Measurements from ENCODE around the gene VSIG10L2.

The VSIG10L2 gene

DNA sequence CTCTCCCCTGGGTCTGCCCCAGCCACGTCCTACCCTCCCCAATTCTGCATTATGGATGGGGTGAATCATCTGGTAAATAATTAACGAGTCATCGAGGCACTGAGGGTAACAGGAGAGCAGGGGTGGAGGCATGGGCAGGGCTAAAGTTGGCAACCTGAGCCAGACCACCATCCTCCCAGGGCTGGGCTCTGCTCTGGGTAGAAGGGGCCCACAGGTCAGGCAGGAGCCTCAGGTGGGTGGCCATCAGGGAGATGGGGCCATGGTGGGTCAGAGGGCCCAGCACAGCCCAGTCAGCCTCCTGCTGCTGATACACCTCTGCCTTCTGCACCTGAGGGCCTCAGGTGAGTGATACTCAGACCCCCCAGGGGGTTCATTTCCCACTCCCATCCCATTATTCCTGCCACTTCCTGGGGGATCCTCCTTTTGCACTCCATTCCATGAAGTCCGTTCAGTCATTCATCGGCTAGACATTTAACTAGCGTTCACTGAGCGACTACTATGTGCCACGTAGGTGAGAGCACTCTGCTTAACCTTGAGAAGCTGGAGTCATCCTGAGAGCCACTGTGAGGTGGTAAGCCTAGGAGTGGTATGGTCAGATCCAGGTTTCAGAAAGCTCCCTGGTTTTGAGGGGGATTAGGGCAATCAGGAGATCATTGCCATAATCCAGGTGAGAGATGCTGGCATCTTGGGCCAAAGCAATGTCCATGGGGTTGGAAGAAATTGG is at the start of gene VSIG10L2:
Gene VSIG10L2, plus strand, starts transcription at position 248 of the 724 bp plus-strand sequence. Its CDS starts 12 bp downstream, at position 260.
- Histone ChIP-seq H3K4me2 (no peak within 1 kb of the TSS), H3K4me3 (IDR thresholded peaks at IDR 0.05; ENCODE audit: insufficient read depth, low read depth, low read length) (no peak within 1 kb of the TSS), H3K4me1 (ENCODE audit: low read depth, poor library complexity, severe bottlenecking) (peaks cover 5% of the 10 kb centered on the region), H3K36me3 (ENCODE audit: insufficient read depth) (no peaks in the 10 kb centered on the region), H3K9ac (no peak within 1 kb of the TSS), H3K27ac (no peak within 1 kb of the TSS), H2AFZ (ENCODE audit: low read depth) (no peak within 1 kb of the TSS), H3K79me2 (ENCODE audit: insufficient read depth, low read depth) (no peaks in the 10 kb centered on the region), H4K20me1 (ENCODE audit: insufficient read depth) (no peaks in the 10 kb centered on the region), H3K27me3 (ENCODE audit: insufficient read depth, low read depth) (no peaks in the 10 kb centered on the region)
- TF ChIP-seq, protein P1, sequence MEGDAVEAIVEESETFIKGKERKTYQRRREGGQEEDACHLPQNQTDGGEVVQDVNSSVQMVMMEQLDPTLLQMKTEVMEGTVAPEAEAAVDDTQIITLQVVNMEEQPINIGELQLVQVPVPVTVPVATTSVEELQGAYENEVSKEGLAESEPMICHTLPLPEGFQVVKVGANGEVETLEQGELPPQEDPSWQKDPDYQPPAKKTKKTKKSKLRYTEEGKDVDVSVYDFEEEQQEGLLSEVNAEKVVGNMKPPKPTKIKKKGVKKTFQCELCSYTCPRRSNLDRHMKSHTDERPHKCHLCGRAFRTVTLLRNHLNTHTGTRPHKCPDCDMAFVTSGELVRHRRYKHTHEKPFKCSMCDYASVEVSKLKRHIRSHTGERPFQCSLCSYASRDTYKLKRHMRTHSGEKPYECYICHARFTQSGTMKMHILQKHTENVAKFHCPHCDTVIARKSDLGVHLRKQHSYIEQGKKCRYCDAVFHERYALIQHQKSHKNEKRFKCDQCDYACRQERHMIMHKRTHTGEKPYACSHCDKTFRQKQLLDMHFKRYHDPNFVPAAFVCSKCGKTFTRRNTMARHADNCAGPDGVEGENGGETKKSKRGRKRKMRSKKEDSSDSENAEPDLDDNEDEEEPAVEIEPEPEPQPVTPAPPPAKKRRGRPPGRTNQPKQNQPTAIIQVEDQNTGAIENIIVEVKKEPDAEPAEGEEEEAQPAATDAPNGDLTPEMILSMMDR (conservative IDR thresholded peaks at IDR 0.05; ENCODE audit: low read depth, low read length) = no peak

DNA sequence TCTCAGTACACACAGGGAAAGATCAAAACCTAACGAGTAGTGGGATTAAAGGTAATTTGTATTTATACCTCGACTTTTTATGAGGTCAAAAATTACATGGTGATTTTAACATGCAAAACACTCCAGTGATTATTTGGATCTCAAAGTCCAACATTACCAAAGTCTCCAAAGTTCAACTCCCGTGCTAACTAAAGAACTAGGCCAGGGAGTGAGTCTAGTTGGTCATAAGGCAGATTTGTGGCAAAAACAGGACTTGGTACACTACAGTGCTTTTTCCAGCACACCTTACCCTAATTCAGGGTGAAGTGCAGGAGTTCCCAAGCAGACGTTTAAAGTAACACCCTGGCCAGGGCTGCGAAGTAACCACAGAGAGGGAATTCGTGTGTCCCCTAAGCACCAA is 44.0 kb upstream of the VSIG10L2 start:
- H3K4me2 ChIP-seq = 0 out of 2 replicates have a peak overlapping the region, but pooled peaks have one; percentile 7
- peaks cover 18% of the 10 kb centered on the region; the same call in 1 of the 2 replicates for H3K79me2 ChIP-seq (ENCODE audit: insufficient read depth, low read depth)
- H2AFZ ChIP-seq (ENCODE audit: low read depth) = no peak overlapping the region
- no peaks in the 10 kb centered on the region for H3K27me3 ChIP-seq (ENCODE audit: insufficient read depth, low read depth)
- H4K20me1 ChIP-seq (ENCODE audit: insufficient read depth) = no peaks in the 10 kb centered on the region
- H3K36me3 ChIP-seq (ENCODE audit: insufficient read depth) = no peaks in the 10 kb centered on the region
- H3K4me1 ChIP-seq (ENCODE audit: low read depth, poor library complexity, severe bottlenecking) = peaks cover 10% of the 10 kb centered on the region
- no peak overlapping the region for H3K9ac ChIP-seq
- no peak overlapping the region for H3K27ac ChIP-seq
- TF ChIP-seq, protein P1 (conservative IDR thresholded peaks at IDR 0.05; ENCODE audit: low read depth, low read length) = no peak
- H3K4me3 ChIP-seq (IDR thresholded peaks at IDR 0.05; ENCODE audit: insufficient read depth, low read depth, low read length) = no peak overlapping the region

DNA sequence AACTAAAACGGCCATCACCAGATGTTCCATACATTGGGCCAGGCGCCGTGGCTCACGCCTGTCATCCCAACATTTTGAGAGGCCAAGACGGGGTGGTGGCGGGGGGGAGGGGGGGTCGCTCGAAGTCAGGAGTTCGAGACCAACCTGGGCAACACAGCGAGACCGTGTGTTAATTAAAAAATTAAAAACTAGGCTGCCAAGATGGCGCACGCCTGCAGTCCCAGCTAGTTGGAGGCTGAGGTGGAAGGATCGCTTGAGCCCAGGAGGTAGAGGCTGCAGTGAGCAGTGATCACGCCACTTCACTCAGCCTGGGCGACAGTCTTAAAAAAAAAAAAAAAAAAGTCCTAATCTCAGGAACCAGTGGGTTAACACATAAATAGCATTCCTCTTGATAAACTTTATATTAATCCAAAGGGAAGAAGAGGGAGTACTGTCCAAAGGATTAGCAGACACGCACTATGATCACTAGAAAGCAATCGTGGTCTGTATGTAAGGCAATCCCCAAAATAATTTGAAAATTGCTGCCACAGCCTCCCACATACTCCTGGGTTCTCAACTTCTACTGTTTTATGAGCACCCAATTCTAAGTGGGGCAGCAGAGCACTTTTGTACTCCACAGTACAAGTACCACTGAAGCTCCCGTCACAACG is 43.4 kb upstream of the VSIG10L2 start:
- no peaks in the 10 kb centered on the region for H3K36me3 ChIP-seq (ENCODE audit: insufficient read depth)
- H3K27me3 ChIP-seq (ENCODE audit: insufficient read depth, low read depth) = no peaks in the 10 kb centered on the region
- H3K4me1 ChIP-seq (ENCODE audit: low read depth, poor library complexity, severe bottlenecking) = peaks cover 4% of the 10 kb centered on the region
- H3K27ac ChIP-seq = peak overlapping the region; percentile 59
- no peak overlapping the region for H3K4me3 ChIP-seq (IDR thresholded peaks at IDR 0.05; ENCODE audit: insufficient read depth, low read depth, low read length)
- TF ChIP-seq, protein P1 (conservative IDR thresholded peaks at IDR 0.05; ENCODE audit: low read depth, low read length) = no peak
- H2AFZ ChIP-seq (ENCODE audit: low read depth) = peak overlapping the region; percentile 47; the same call in 1 of the 2 replicates
- peaks cover 13% of the 10 kb centered on the region; the same call in 1 of the 2 replicates for H3K79me2 ChIP-seq (ENCODE audit: insufficient read depth, low read depth)
- H3K4me2 ChIP-seq = peak overlapping the region; percentile 66
- peak overlapping the region; percentile 63; the same call in 1 of the 2 replicates for H3K9ac ChIP-seq
- no peaks in the 10 kb centered on the region for H4K20me1 ChIP-seq (ENCODE audit: insufficient read depth)

DNA sequence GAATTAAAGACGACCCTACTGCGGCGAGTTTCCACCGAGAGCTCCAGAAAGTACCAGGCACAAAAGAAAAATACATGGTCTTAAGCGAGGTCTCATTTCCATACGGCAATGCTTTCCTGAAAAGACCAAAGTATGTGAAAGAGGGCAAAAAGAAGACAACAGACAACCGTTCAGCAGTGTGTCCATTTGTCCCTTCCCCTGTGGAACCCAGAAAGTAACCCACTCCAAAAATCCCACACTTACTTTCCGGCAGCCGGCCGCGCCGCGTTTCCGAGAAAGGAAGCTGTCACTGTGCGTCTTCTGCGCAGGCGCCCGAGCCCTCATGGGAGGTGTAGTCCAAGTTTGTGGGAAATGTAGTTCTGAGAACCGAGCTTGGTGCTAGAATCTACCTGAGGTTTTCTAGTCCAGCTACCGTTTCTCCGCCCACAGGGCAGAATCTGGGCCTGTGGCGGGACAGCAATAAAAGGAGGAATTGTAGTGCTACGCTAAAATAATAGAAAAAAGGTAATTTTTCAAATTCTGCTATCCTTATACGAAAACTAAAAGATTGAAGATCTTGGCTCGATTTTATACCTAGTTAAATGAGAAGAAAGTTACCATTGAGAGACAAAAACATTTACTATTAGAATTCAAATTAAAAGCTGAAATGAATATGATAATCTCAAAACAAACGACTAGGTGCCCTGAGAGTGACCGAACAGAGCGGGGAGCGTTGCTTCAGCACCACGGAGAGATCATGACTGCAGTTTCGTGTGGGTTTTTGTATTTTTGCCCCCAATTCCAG is 42.7 kb upstream of the VSIG10L2 start, which contains the start of gene PUS3:
Gene PUS3, minus strand, starts transcription at position 280 of the 784 bp plus-strand sequence. CDS start 6,922 bp downstream, outside the sequence.
- Histone ChIP-seq H3K36me3 (ENCODE audit: insufficient read depth) (no peaks in the 10 kb centered on the region), H3K4me1 (ENCODE audit: low read depth, poor library complexity, severe bottlenecking) (no peaks in the 10 kb centered on the region), H3K27ac (peak within 1 kb of the TSS; percentile 59), H3K9ac (peak within 1 kb of the TSS; percentile 63; the same call in 1 of the 2 replicates), H3K4me3 (IDR thresholded peaks at IDR 0.05; ENCODE audit: insufficient read depth, low read depth, low read length) (no peak within 1 kb of the TSS), H4K20me1 (ENCODE audit: insufficient read depth) (no peaks in the 10 kb centered on the region), H3K27me3 (ENCODE audit: insufficient read depth, low read depth) (no peaks in the 10 kb centered on the region), H2AFZ (ENCODE audit: low read depth) (peak within 1 kb of the TSS; percentile 47; the same call in 1 of the 2 replicates), H3K4me2 (peak within 1 kb of the TSS; percentile 66), H3K79me2 (ENCODE audit: insufficient read depth, low read depth) (peaks cover 6% of the 10 kb centered on the region; the same call in 1 of the 2 replicates)
- TF ChIP-seq, protein P1 (conservative IDR thresholded peaks at IDR 0.05; ENCODE audit: low read depth, low read length) = no peak
